LNCaP clone FGC (cell line): ENCODE results near the gene UGT1A10.

ENCODE experiments used
- DNase-seq: peaks from one replicate; pipeline ENCODE4 v3.0.0-alpha.2; 2011; ENCODE audit warnings: low read depth
- H3K4me3 ChIP-seq: 2 replicates; pipeline ENCODE4 v1.5.1; 2011; ENCODE audit warnings: mild to moderate bottlenecking, low read depth, low read length, control low read depth
- TF ChIP-seq, protein P1 (sequence below): IDR thresholded peaks from 2 replicates; pipeline ENCODE4 v1.5.1; 2012; ENCODE audit warnings: mild to moderate bottlenecking; ENCODE audit not compliant: control insufficient read depth, insufficient read depth; ENCODE audit errors: extremely low read depth

Gene UGT1A10

DNA sequence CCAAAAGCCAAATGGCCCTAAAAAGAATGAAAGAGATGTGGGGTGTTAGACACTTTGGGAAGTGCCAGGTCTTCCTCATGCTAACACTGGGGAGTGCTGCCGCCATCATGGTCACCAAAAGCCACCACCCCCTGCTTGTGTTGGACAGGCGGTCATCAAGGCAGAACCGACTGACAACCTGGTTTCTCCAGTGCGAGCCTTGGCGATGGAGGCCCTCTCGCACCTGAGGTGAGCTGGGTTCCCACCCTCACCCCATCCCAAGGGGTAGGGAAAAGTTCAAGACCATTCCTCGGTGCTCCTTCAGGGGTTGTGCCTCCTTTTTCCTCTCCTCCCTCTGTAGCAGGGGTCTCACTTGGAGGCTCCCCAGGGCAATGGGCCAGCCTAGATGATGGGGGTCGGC, 175.5 kb downstream of the UGT1A10 start:
- TF ChIP-seq, protein P1, sequence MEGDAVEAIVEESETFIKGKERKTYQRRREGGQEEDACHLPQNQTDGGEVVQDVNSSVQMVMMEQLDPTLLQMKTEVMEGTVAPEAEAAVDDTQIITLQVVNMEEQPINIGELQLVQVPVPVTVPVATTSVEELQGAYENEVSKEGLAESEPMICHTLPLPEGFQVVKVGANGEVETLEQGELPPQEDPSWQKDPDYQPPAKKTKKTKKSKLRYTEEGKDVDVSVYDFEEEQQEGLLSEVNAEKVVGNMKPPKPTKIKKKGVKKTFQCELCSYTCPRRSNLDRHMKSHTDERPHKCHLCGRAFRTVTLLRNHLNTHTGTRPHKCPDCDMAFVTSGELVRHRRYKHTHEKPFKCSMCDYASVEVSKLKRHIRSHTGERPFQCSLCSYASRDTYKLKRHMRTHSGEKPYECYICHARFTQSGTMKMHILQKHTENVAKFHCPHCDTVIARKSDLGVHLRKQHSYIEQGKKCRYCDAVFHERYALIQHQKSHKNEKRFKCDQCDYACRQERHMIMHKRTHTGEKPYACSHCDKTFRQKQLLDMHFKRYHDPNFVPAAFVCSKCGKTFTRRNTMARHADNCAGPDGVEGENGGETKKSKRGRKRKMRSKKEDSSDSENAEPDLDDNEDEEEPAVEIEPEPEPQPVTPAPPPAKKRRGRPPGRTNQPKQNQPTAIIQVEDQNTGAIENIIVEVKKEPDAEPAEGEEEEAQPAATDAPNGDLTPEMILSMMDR, result no peak
- no peak for DNase-seq
- no peak overlapping the region for H3K4me3 ChIP-seq

- TF ChIP-seq, protein P1, result no peak
- DNase-seq, result no peak
- H3K4me3 ChIP-seq, result no peak overlapping the region
Measured at GRCh38 chr2:233813236-233814055, 177.2 kb downstream of the UGT1A10 start.

- no peak for DNase-seq
Measured at GRCh38 chr2:233814056-233814835, 178.0 kb downstream of the UGT1A10 start.

GRCh38 chr2:233815861-233816260, 179.6 kb downstream of the UGT1A10 start:
- no peak overlapping the region for H3K4me3 ChIP-seq
- TF ChIP-seq, protein P1, result no peak
- no peak for DNase-seq

More at GRCh38 chr2:233814056-233814835, 178.0 kb downstream of the UGT1A10 start:
- TF ChIP-seq, protein P1, result no peak
- H3K4me3 ChIP-seq, result no peak overlapping the region

- TF ChIP-seq, protein P1, result no peak
- no peak overlapping the region for H3K4me3 ChIP-seq
- no peak for DNase-seq
Measured at GRCh38 chr2:233816334-233816733, 180.1 kb downstream of the UGT1A10 start.

- DNase-seq, result no peak
- H3K4me3 ChIP-seq, result no peak overlapping the region
- TF ChIP-seq, protein P1, result no peak
Measured at GRCh38 chr2:233816771-233817170, 180.5 kb downstream of the UGT1A10 start.
